ENCODE measurements around the gene TBX21. TPM values are rescaled to one million over a fixed set of nuclear protein-coding genes. Genes with fewer than 3 reads are reported as not detected.
A peak's percentile ranks its signal among the peaks of the same experiment; 100 is the strongest.

Gene TBX21
- total RNA-seq, 2 donors from 2014 or later = not detected

- H3K27ac ChIP-seq (ENCODE audit: low read depth, low read length) = no peak overlapping the region
- peaks cover 1% of the 10 kb centered on the region for H3K27me3 Mint-ChIP-seq (ENCODE audit: insufficient read depth)
Measured at GRCh38 chr17:47696717-47697642, 36.1 kb upstream of the TBX21 start.

DNA sequence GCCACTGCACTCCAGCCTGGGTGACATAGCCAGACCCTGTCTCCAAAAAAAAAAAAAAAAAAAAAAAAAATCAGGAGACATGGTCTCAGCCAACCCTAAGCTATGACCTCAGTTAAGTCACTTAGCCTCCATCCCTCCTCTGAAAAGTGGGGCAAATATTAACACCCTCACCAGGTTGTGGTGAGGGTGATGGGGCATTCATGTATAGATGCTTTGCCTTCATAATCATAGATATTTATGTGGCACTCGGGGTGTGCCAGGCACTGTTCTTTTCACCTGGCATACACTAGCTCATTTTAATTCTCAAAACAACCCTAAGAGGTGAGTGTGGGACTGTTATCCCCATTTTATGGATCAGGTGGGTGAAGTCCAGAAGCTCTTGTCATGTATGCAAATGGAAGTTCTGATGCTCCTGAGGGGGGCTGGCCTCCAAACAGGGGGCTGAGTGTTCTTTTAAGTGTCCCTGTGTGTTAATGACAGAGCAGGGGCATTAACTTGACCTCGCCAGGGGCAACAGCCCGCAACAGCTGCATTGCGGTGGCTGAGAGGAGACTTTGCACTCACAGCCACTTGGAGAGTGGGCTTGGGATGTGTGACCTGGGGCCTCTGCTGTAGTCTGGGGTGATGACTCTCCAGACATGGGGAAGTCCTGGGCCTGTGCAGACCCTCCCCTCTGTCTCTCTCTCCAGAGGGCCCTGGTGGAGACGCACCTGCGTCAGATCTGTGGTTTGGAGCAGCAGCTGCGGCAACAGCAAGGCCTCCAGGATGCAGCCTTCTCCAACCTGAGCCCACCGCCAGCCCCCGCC, 34.9 kb upstream of the TBX21 start:
- TF ChIP-seq CTCF (conservative IDR thresholded peaks at IDR 0.05) = no peak
- 84 to 88% methylated on average over 5 to 9 of the region's 9 CpGs for WGBS, 2 experiments (ENCODE audit: insufficient coverage in 1 of 2, insufficient read length in 1 of 2)
- H3K4me3 Mint-ChIP-seq = no peak overlapping the region

More at GRCh38 chr17:47696717-47697642, 36.1 kb upstream of the TBX21 start:
- no peak overlapping the region for H3K4me3 ChIP-seq (ENCODE audit: low read length)
- no peak overlapping the region for H3K9ac ChIP-seq (ENCODE audit: extremely low read depth, low read length, poor library complexity, severe bottlenecking)
- no peak overlapping the region for H3K4me3 Mint-ChIP-seq
- H3K4me1 ChIP-seq (ENCODE audit: control insufficient read depth, insufficient read depth, low read length) = peaks cover 11% of the 10 kb centered on the region
- peaks cover 11% of the 10 kb centered on the region for H3K36me3 ChIP-seq (ENCODE audit: control insufficient read depth, insufficient read depth, low read length)
- H3K27ac Mint-ChIP-seq = no peak overlapping the region
- DNase-seq = no peak
- peaks cover 20% of the 10 kb centered on the region for H3K36me3 Mint-ChIP-seq (ENCODE audit: low read depth)
- peaks cover 18% of the 10 kb centered on the region for H3K4me1 Mint-ChIP-seq
- H3K9me3 ChIP-seq (ENCODE audit: control insufficient read depth, low read length) = no peaks in the 10 kb centered on the region
- no peak for TF ChIP-seq CTCF (conservative IDR thresholded peaks at IDR 0.05)
- WGBS, 2 experiments (ENCODE audit: insufficient coverage in 1 of 2, insufficient read length in 1 of 2) = 87 to 94% methylated on average over 5 to 11 of the region's 11 CpGs
- H3K9me3 Mint-ChIP-seq = no peaks in the 10 kb centered on the region
- H3K27me3 ChIP-seq (ENCODE audit: control insufficient read depth, insufficient read depth, low read length, poor library complexity, severe bottlenecking) = no peaks in the 10 kb centered on the region

DNA sequence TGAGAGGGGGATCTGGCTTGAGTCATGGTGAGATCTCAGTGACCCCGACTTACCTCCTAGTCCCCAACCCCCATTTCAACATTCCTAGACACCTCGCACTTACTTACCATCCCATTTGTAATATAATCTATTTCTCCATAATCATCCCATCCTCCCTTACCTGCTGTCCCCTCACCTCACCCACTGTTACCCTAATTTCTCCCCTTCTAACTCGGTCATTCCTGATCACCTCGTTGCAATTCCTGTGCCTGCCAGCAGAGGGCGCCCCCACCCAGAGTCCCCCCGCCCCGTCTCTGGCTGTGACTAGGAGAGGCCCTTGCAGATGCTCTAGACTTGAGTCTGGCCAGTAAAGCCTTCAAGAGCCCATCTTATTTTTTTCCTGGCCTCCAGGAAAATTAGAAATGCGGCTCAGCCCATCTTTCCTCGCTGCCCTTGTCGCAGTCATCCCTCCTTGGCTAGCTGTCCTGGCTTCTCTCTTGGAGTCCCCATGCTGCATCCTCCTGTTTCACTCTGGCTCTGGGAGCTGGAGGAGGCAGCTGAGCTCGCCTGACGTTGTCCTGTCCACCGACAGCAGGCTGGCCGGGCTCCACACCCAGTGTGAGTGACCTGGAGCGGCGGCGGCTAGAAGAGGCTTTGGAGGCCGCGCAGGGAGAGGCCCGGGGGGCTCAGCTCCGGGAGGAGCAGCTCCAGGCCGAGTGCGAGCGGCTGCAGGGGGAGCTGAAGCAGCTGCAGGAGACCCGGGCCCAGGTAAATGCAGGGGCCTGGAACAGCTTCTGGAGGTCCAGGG, 34.1 kb upstream of the TBX21 start:
- Histone ChIP-seq H3K4me3 (ENCODE audit: low read length) (no peak overlapping the region), H3K27me3 (ENCODE audit: control insufficient read depth, insufficient read depth, low read length, poor library complexity, severe bottlenecking) (no peaks in the 10 kb centered on the region), H3K36me3 (ENCODE audit: control insufficient read depth, insufficient read depth, low read length) (peaks cover 11% of the 10 kb centered on the region), H3K27ac (ENCODE audit: low read depth, low read length) (no peak overlapping the region), H3K4me1 (ENCODE audit: control insufficient read depth, insufficient read depth, low read length) (no peaks in the 10 kb centered on the region), H3K9ac (ENCODE audit: extremely low read depth, low read length, poor library complexity, severe bottlenecking) (no peak overlapping the region), H3K9me3 (ENCODE audit: control insufficient read depth, low read length) (no peaks in the 10 kb centered on the region)
- Mint-ChIP-seq H3K9me3 (no peaks in the 10 kb centered on the region), H3K4me3 (no peak overlapping the region), H3K36me3 (ENCODE audit: low read depth) (peaks cover 22% of the 10 kb centered on the region), H3K4me1 (peaks cover 5% of the 10 kb centered on the region), H3K27me3 (ENCODE audit: insufficient read depth) (peaks cover 1% of the 10 kb centered on the region), H3K27ac (peak overlapping the region; percentile 15)
- 49 to 68% methylated on average over 10 to 25 of the region's 25 CpGs for WGBS, 2 experiments (ENCODE audit: insufficient coverage in 1 of 2, insufficient read length in 1 of 2)
- peak; percentile 98 for TF ChIP-seq CTCF (conservative IDR thresholded peaks at IDR 0.05)
- DNase-seq = peak; percentile 97

More for the DNA sequence above, 34.9 kb upstream of the TBX21 start:
- Mint-ChIP-seq H3K9me3 (no peaks in the 10 kb centered on the region), H3K36me3 (ENCODE audit: low read depth) (peaks cover 22% of the 10 kb centered on the region), H3K27ac (no peak overlapping the region), H3K4me1 (peaks cover 9% of the 10 kb centered on the region), H3K27me3 (ENCODE audit: insufficient read depth) (peaks cover 1% of the 10 kb centered on the region)
- Histone ChIP-seq H3K27ac (ENCODE audit: low read depth, low read length) (no peak overlapping the region), H3K4me3 (ENCODE audit: low read length) (no peak overlapping the region), H3K9me3 (ENCODE audit: control insufficient read depth, low read length) (no peaks in the 10 kb centered on the region), H3K27me3 (ENCODE audit: control insufficient read depth, insufficient read depth, low read length, poor library complexity, severe bottlenecking) (no peaks in the 10 kb centered on the region), H3K4me1 (ENCODE audit: control insufficient read depth, insufficient read depth, low read length) (peaks cover 3% of the 10 kb centered on the region), H3K9ac (ENCODE audit: extremely low read depth, low read length, poor library complexity, severe bottlenecking) (no peak overlapping the region), H3K36me3 (ENCODE audit: control insufficient read depth, insufficient read depth, low read length) (peaks cover 11% of the 10 kb centered on the region)
- no peak for DNase-seq

All from endodermal cell (in vitro differentiated cells).